ENCODE data around the gene PRSS53. TPM values are rescaled to one million over a fixed set of nuclear protein-coding genes. Genes with fewer than 3 reads are reported as not detected.
A peak's percentile ranks its signal among the peaks of the same experiment; 100 is the strongest.

The PRSS53 gene
- total RNA-seq, 6 experiments from 2014 or later, result 2.3 to 14.8 (median 3.9) TPM

GRCh38 chr16:31086629-31086906 lies 2.2 kb downstream of the PRSS53 start:
- no peak for DNase-seq
- Histone ChIP-seq H3K4me3 (no peak overlapping the region), H3K27ac (no peak overlapping the region), H3K27me3 (no peaks in the 10 kb centered on the region), H3K9me3 (no peaks in the 10 kb centered on the region), H3K4me1 (no peaks in the 10 kb centered on the region), H3K36me3 (peaks cover 0 to 65% (median 29%) of the 10 kb centered on the region in 4 donors)
- intact Hi-C loops (cut with DNase I), result loop anchor here in 1 of 2 donors (10.0 kb wide), 1 partner anchor 102 kb away; the partner anchor contains the start of gene HSD3B7
- no CpG with 5 or more reads among the region's 6 CpGs for WGBS (ENCODE audit: insufficient coverage, low coverage, low lambda C conversion rate, missing lambda C conversion rate)
- ATAC-seq, result no peak
- no peak for TF ChIP-seq CTCF (IDR thresholded peaks at IDR 0.05)
- no peak for TF ChIP-seq POLR2A (IDR thresholded peaks at IDR 0.05)

GRCh38 chr16:31085873-31086628 lies 2.7 kb downstream of the PRSS53 start:
- intact Hi-C loops (cut with DNase I), result loop anchor here in 1 of 2 donors (10.0 kb wide), 1 partner anchor 101 kb away; the partner anchor contains the start of gene HSD3B7
- ATAC-seq (no peak), DNase-seq (no peak)
- TF ChIP-seq CTCF (IDR thresholded peaks at IDR 0.05) (no peak), POLR2A (IDR thresholded peaks at IDR 0.05) (no peak)
- Histone ChIP-seq H3K27ac (no peak overlapping the region), H3K9me3 (no peaks in the 10 kb centered on the region), H3K4me1 (no peaks in the 10 kb centered on the region), H3K27me3 (no peaks in the 10 kb centered on the region), H3K36me3 (peaks cover 0 to 60% (median 28%) of the 10 kb centered on the region in 4 donors), H3K4me3 (no peak overlapping the region)
- no CpG with 5 or more reads among the region's 18 CpGs for WGBS (ENCODE audit: insufficient coverage, low coverage, low lambda C conversion rate, missing lambda C conversion rate)

DNA sequence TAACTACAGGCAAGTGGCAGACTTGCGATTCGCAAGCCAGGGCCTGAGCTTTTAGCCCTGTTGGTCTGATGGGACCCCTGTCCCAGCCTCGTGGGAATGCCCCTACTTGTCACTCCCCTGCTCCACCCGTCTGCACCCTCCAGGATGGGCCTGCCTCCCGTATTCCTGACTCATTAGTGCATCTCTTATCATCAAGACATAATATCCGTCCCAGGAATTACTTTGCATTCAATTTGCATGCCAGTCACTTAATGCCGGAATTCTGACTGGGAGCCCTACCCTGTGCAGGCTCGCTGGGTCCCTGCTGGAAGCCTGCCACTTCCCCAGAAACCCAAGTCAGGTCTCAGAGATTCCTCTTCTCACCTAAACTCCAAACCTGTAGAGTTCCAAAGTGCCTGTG lies 3.3 kb downstream of the PRSS53 start:
- no peaks in the 10 kb centered on the region for H3K4me1 ChIP-seq
- no peaks in the 10 kb centered on the region for H3K27me3 ChIP-seq
- no peak overlapping the region for H3K4me3 ChIP-seq
- H3K27ac ChIP-seq, result no peak overlapping the region
- no peaks in the 10 kb centered on the region for H3K9me3 ChIP-seq
- DNase-seq, result no peak
- 66% methylated on average over 7 of the region's 8 CpGs for WGBS (ENCODE audit: insufficient coverage, low coverage, low lambda C conversion rate, missing lambda C conversion rate)
- TF ChIP-seq CTCF (IDR thresholded peaks at IDR 0.05), result no peak
- no peak for TF ChIP-seq POLR2A (IDR thresholded peaks at IDR 0.05)
- intact Hi-C loops (cut with DNase I), result loop anchor here in 1 of 2 donors (10.0 kb wide), 1 partner anchor 101 kb away; the partner anchor contains the start of gene HSD3B7
- ATAC-seq, result no peak
- peaks cover 0 to 53% (median 26%) of the 10 kb centered on the region in 4 donors for H3K36me3 ChIP-seq

GRCh38 chr16:31084584-31085302 lies 4.0 kb downstream of the PRSS53 start:
- ATAC-seq (peak in 2 of 4 donors; percentile 3), DNase-seq (peak in 2 of 3 donors; percentile 30 to 51)
- H3K27me3 ChIP-seq, result no peaks in the 10 kb centered on the region
- H3K9me3 ChIP-seq, result no peaks in the 10 kb centered on the region
- TF ChIP-seq CTCF (IDR thresholded peaks at IDR 0.05) (no peak), POLR2A (IDR thresholded peaks at IDR 0.05) (no peak)
- WGBS (ENCODE audit: insufficient coverage, low coverage, low lambda C conversion rate, missing lambda C conversion rate), result no CpG with 5 or more reads among the region's 16 CpGs
- no peak overlapping the region for H3K27ac ChIP-seq
- intact Hi-C loops (cut with DNase I), result loop anchor here in 1 of 2 donors (10.0 kb wide), 1 partner anchor 100 kb away; the partner anchor contains the start of gene HSD3B7
- H3K4me3 ChIP-seq, result no peak overlapping the region
- H3K36me3 ChIP-seq, result peaks cover 0 to 48% (median 27%) of the 10 kb centered on the region in 4 donors
- no peaks in the 10 kb centered on the region for H3K4me1 ChIP-seq

Measured in right lobe of liver (tissue), 6 donors.